IPS DF 6.9 (cell line): ENCODE measurements around the gene ISL1.

Experiments used
- DNase-seq: peaks from one replicate; pipeline ENCODE4 v3.0.0-alpha.2; 2013; ENCODE audit warnings: low read depth, low spot score
- H3K27ac ChIP-seq: one replicate; pipeline ENCODE4 v1.5.1; 2013; ENCODE audit warnings: low read length, control low read depth
- H3K27me3 ChIP-seq: 2 replicates; pipeline ENCODE4 v1.6.1; 2013; ENCODE audit warnings: mild to moderate bottlenecking, low read length; ENCODE audit not compliant: control insufficient read depth, insufficient read depth
- H3K36me3 ChIP-seq: 2 replicates; pipeline ENCODE4 v1.6.1; 2013; ENCODE audit warnings: low read length; ENCODE audit not compliant: control insufficient read depth, insufficient read depth
- H3K4me1 ChIP-seq: 2 replicates; pipeline ENCODE4 v1.6.1; 2013; ENCODE audit warnings: low read length; ENCODE audit not compliant: control insufficient read depth, insufficient read depth
- H3K4me3 ChIP-seq: 2 replicates; pipeline ENCODE4 v1.5.1; 2013; ENCODE audit warnings: mild to moderate bottlenecking, low read length
- H3K9me3 ChIP-seq: 2 replicates; pipeline ENCODE4 v1.6.1; 2013; ENCODE audit warnings: low read length, inconsistent platforms; ENCODE audit not compliant: control insufficient read depth, insufficient read depth
- WGBS: extraction: QIAGEN DNeasy Blood & Tissue Kit; methylation state at CpG from one replicate; pipeline ENCODE4 v1.1.7; 2013; ENCODE audit warnings: mixed read lengths, missing lambda C conversion rate; ENCODE audit not compliant: insufficient read length, insufficient coverage; 5-methylcytosine and 5-hydroxymethylcytosine counted together

Gene ISL1

GRCh38 chr5:51395666-51396356, 12.6 kb downstream of the ISL1 start:
- no peak for DNase-seq
- no peak overlapping the region for H3K27ac ChIP-seq
- no peak overlapping the region for H3K4me3 ChIP-seq
- H3K27me3 ChIP-seq = peaks cover 73% of the 10 kb centered on the region
- H3K4me1 ChIP-seq = peaks cover 8% of the 10 kb centered on the region
- WGBS = no CpG with 5 or more reads among the region's 10 CpGs
- H3K9me3 ChIP-seq = no peaks in the 10 kb centered on the region
- no peaks in the 10 kb centered on the region for H3K36me3 ChIP-seq

GRCh38 chr5:51396797-51397196, 13.5 kb downstream of the ISL1 start:
- no peak overlapping the region for H3K4me3 ChIP-seq
- peaks cover 64% of the 10 kb centered on the region for H3K27me3 ChIP-seq
- no CpG with 5 or more reads among the region's 4 CpGs for WGBS
- H3K9me3 ChIP-seq = no peaks in the 10 kb centered on the region
- H3K36me3 ChIP-seq = no peaks in the 10 kb centered on the region
- peaks cover 8% of the 10 kb centered on the region for H3K4me1 ChIP-seq
- DNase-seq = no peak
- H3K27ac ChIP-seq = no peak overlapping the region

- no peak overlapping the region for H3K4me3 ChIP-seq
- no peaks in the 10 kb centered on the region for H3K36me3 ChIP-seq
- H3K4me1 ChIP-seq = peaks cover 8% of the 10 kb centered on the region
- no peak for DNase-seq
- no CpG with 5 or more reads among the region's 7 CpGs for WGBS
- peaks cover 57% of the 10 kb centered on the region for H3K27me3 ChIP-seq
- no peak overlapping the region for H3K27ac ChIP-seq
- H3K9me3 ChIP-seq = no peaks in the 10 kb centered on the region
Measured at GRCh38 chr5:51397996-51398395, 14.7 kb downstream of the ISL1 start.

DNA sequence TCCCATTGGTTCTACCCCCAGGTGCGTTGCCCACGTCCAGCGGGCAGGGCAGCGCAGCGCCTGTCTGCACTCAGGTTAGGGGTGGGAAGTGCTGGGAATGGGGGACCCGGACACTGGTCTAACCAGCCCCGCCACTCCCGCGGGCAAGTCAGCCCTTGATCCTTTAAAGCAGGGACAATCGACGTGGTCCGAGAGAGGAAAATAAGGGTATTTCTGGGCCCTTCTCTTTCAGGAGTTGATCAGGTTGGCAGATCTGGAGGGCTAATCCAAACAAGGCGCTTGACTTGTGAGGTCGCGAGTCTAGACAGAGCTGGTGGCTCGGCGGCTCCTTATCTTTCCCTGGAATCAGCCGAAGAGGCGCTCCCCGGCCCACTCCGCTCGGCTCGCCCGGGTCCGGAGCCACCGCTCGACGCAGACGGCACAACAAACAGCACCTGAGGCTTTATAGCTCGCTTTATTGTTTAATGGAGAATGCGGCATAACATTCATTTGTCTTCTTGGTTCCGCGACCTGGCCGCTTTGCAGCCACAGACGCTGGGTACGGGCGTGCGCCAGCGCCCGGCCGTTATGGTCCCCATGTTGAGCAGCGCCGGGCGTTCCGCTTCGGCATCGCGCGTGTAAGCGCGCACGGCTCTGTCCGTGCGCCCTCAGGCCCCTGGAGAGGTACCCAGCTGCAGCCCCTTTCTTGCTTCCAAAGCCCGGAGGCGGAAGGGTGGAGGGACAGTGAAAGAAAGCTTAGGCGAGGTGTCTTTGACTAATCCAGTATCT, 15.8 kb downstream of the ISL1 start:
- no peak overlapping the region for H3K27ac ChIP-seq
- no CpG with 5 or more reads among the region's 57 CpGs for WGBS
- no peak for DNase-seq
- peaks cover 51% of the 10 kb centered on the region for H3K27me3 ChIP-seq
- peaks cover 8% of the 10 kb centered on the region for H3K4me1 ChIP-seq
- no peaks in the 10 kb centered on the region for H3K9me3 ChIP-seq
- H3K36me3 ChIP-seq = no peaks in the 10 kb centered on the region
- H3K4me3 ChIP-seq = peak overlapping the region; percentile 38

DNA sequence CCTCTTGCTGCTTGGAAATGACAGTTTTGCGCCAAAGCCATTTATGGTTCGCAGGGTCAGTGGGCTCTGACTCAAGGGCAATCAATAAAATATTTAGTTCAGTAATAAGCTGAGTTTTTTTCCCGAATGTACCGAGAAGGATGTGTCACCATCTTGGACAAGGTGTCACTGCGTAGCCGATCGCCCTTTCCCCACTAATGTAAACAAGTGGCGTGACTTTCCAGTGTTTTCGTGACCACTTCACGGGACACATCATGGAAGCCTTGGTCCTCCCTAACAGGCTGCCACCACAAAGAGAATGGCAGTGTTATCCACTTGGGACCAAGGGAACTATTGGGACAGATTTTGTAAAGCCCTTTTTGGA, 16.4 kb downstream of the ISL1 start:
- peaks cover 8% of the 10 kb centered on the region for H3K4me1 ChIP-seq
- peak overlapping the region; percentile 38 for H3K4me3 ChIP-seq
- no peaks in the 10 kb centered on the region for H3K36me3 ChIP-seq
- peaks cover 51% of the 10 kb centered on the region for H3K27me3 ChIP-seq
- no peaks in the 10 kb centered on the region for H3K9me3 ChIP-seq
- H3K27ac ChIP-seq = no peak overlapping the region
- WGBS = no CpG with 5 or more reads among the region's 10 CpGs
- no peak for DNase-seq

- no peak for DNase-seq
- H3K9me3 ChIP-seq = no peaks in the 10 kb centered on the region
- no peaks in the 10 kb centered on the region for H3K36me3 ChIP-seq
- H3K27me3 ChIP-seq = peaks cover 10% of the 10 kb centered on the region
- no CpG with 5 or more reads among the region's 1 CpG for WGBS
- 0 out of 2 replicates have a peak, but pooled peaks cover 2% of the 10 kb centered on the region for H3K4me1 ChIP-seq
- H3K4me3 ChIP-seq = no peak overlapping the region
- no peak overlapping the region for H3K27ac ChIP-seq
Measured at GRCh38 chr5:51404255-51404654, 21.0 kb downstream of the ISL1 start.

GRCh38 chr5:51411921-51412325, 28.7 kb downstream of the ISL1 start:
- Histone ChIP-seq H3K27me3 (no peaks in the 10 kb centered on the region), H3K36me3 (no peaks in the 10 kb centered on the region), H3K4me3 (no peak overlapping the region), H3K9me3 (no peaks in the 10 kb centered on the region), H3K27ac (no peak overlapping the region), H3K4me1 (no peaks in the 10 kb centered on the region)
- no peak for DNase-seq
- WGBS = no CpG with 5 or more reads among the region's 7 CpGs

DNA sequence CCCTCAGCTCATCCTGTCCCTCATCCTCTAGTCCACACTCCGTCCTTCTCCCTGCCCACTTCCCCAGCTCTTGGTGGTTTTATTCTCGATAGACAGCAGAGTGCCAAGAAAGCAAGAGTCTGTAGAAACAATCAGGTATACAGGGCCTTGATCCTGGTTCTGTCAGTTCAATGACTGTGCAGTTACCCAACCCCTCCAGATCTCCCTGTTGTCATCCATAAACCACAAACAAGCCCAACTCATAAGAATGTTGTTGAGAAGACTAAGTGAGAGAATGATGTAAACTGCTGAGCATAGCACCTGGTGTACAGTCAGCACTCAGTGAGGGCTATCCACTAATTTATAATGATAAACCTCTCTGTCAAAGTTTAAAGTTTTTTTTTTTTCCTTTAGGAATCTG, 31.3 kb downstream of the ISL1 start:
- no peak overlapping the region for H3K4me3 ChIP-seq
- no CpG with 5 or more reads among the region's 2 CpGs for WGBS
- no peak overlapping the region for H3K27ac ChIP-seq
- H3K4me1 ChIP-seq = no peaks in the 10 kb centered on the region
- H3K36me3 ChIP-seq = no peaks in the 10 kb centered on the region
- no peaks in the 10 kb centered on the region for H3K9me3 ChIP-seq
- H3K27me3 ChIP-seq = no peaks in the 10 kb centered on the region
- DNase-seq = no peak

DNA sequence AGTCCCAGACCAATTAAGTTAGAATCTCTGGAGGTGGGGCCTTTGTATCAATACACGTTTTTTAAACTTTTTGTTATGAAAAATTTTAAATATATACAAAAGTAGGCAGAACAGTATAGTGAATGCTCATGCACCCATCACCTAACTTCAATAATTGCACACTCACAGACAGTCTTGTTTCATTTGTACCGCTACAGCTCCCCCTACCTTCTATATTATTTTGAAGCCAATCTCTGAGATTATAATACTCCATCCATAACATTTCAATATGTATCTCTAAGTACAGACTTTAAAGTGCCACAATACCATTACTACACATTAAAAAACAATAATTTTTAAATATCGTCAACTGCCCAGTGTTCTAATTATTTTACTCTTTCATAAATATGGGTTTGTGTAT, 32.9 kb downstream of the ISL1 start:
- 100% methylated on average over 1 of the region's 3 CpGs for WGBS
- Histone ChIP-seq H3K4me1 (no peaks in the 10 kb centered on the region), H3K27ac (no peak overlapping the region), H3K4me3 (no peak overlapping the region), H3K36me3 (no peaks in the 10 kb centered on the region), H3K9me3 (no peaks in the 10 kb centered on the region), H3K27me3 (no peaks in the 10 kb centered on the region)
- DNase-seq = no peak

DNA sequence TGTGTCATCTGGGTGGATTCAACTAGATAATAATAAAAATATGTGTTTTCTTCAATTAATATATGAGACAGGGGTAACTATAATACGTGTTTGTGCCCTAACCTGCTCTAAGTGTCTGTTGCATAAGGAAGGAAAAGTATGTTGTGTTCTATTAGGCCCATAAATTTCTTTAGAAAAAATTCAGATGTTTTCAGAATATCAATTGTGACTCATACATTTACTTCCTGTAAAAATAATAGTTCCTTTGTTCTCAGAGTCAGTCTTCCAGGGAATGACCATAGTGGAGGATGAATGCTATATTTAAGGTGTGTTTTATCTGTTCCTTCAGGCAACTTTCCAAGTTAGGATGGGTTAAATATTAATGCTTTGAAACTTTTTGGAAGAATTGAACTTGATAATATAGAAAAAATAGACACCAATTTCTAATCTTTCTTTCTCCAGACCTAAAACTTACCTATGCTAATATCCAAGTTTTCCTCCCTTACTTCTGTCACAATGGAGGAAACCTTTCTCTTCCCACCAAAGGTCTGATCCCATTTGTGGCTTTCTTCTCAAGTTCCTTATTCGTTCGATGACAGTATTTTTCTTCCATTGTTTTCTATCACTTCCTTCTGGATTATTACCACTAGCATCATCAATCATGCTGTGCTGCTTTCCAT, 49.9 kb downstream of the ISL1 start:
- Histone ChIP-seq H3K4me3 (no peak overlapping the region), H3K9me3 (no peaks in the 10 kb centered on the region), H3K4me1 (no peaks in the 10 kb centered on the region), H3K27ac (no peak overlapping the region), H3K27me3 (no peaks in the 10 kb centered on the region), H3K36me3 (no peaks in the 10 kb centered on the region)
- WGBS = no CpG with 5 or more reads among the region's 3 CpGs
- no peak for DNase-seq
